Tibial nerve (tissue), 4 donors: ENCODE measurements around the gene SCGN. TPM values are rescaled to one million over a fixed set of nuclear protein-coding genes. Genes with fewer than 3 reads are reported as not detected.

Source experiments
- DNase-seq, 2 donors: peaks; one replicate each; pipeline ENCODE4 v3.0.0-alpha.2; 2019; ENCODE audit warnings: low spot score in 2 of 2
- H3K27ac ChIP-seq, 4 donors: fragments of 200-600 bp; sonication (generic) in 3 of 4; one replicate each; pipeline ENCODE4 v1.5.1; 2017 to 2019; ENCODE audit warnings: mild to moderate bottlenecking in 1 of 4
- H3K27me3 ChIP-seq, 2 donors: fragments of 200-600 bp; sonication (generic) in 1 of 2; one replicate each; pipeline versions ENCODE4 v1.5.1 to v1.6.0; 2017 to 2019
- H3K36me3 ChIP-seq, 3 donors: fragments of 200-600 bp; sonication (generic); one replicate each; pipeline ENCODE4 v1.5.1; 2018 to 2019
- H3K4me1 ChIP-seq, 4 donors: fragments of 200-600 bp; sonication (generic) in 3 of 4; one replicate each; pipeline ENCODE4 v1.5.1; 2017 to 2019
- H3K4me3 ChIP-seq, 4 donors: fragments of 200-600 bp; sonication (generic) in 3 of 4; one replicate each; pipeline ENCODE4 v1.5.1; 2017 to 2019; ENCODE audit warnings: mild to moderate bottlenecking in 1 of 4, moderate library complexity in 1 of 4
- H3K9me3 ChIP-seq, 4 donors: fragments of 200-600 bp; sonication (generic) in 3 of 4; one replicate each; pipeline ENCODE4 v1.5.1; 2017 to 2019
- CTCF ChIP-seq, 5 experiments: fragments of 200-600 bp in 3 of 5; fragments of 450-650 bp in 2 of 5; sonication (generic) in 3 of 5; IDR thresholded peaks; one replicate each; pipeline ENCODE4 v1.5.1; 2016 to 2019; ENCODE audit warnings: antibody characterized with exemption in 5 of 5, mild to moderate bottlenecking in 3 of 5, moderate library complexity in 2 of 5
- EP300 ChIP-seq, 2 donors: sonication (generic); formaldehyde crosslinking; IDR thresholded peaks; one replicate each; pipeline ENCODE4 v1.6.1; 2017; ENCODE audit warnings: antibody characterized with exemption in 2 of 2, mild to moderate bottlenecking in 1 of 2
- POLR2A ChIP-seq, 2 donors: fragments of 450-650 bp; IDR thresholded peaks; one replicate each; pipeline ENCODE4 v1.6.1; 2017; ENCODE audit warnings: antibody characterized with exemption in 2 of 2, mild to moderate bottlenecking in 2 of 2, moderate library complexity in 2 of 2
- WGBS, 2 donors: methylation state at CpG; one replicate each; pipeline ENCODE4 v1.1.5; 2018; 5-methylcytosine and 5-hydroxymethylcytosine counted together
- total RNA-seq, 4 donors: library from RNA; depleted of rRNA; stranded (reverse); fragments of >200 nt; gene quantifications; one replicate each; pipeline ENCODE4 v1.1.0, GENCODE V29; 2016

SCGN gene
- total RNA-seq, 4 donors from 2014 or later: not detected

DNA sequence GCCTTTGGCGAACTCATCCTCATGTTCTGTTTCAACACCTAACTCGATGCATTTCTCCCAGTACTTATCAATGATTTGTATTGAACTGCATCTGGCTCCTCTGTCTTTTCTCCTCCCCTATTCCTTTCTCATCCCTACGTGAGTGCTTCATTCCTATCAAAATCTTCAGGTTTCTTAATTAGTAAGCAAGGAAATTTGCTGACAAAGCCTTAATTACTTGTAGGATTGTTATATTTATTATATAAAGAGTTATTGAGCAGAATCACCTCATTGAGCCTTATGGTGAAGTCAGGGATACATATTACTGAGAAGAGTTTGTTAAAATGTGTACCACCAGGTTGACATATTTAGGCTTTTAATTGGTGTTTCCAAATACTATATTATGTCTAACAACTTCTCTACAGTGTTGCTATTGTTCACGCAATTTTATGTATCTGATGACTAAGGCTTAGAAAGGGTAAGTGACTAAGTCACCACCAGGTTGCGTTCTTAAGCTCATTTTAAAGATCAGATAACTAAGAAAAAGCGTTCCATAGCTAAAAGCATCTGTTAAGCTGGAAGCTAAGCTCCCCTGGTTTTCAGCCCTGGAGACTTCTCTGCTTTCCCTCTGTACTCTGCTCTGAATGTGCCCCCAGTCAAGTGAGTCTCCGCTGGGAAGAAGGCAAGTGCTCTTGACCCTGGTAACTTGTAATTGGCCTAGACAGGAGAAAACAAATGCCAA is 18.9 kb downstream of the SCGN start:
- Histone ChIP-seq H3K36me3 (no peaks in the 10 kb centered on the region), H3K9me3 (no peaks in the 10 kb centered on the region), H3K4me3 (no peak overlapping the region), H3K27ac (no peak overlapping the region), H3K27me3 (no peaks in the 10 kb centered on the region), H3K4me1 (no peaks in the 10 kb centered on the region)
- DNase-seq: no peak
- 73 to 75% methylated on average over 7 of the region's 7 CpGs for WGBS, 2 donors
- TF ChIP-seq CTCF (IDR thresholded peaks at IDR 0.05) (no peak), EP300 (IDR thresholded peaks at IDR 0.05) (no peak), POLR2A (IDR thresholded peaks at IDR 0.05) (no peak)

- no peaks in the 10 kb centered on the region for H3K36me3 ChIP-seq
- no peak overlapping the region for H3K4me3 ChIP-seq
- H3K9me3 ChIP-seq: no peaks in the 10 kb centered on the region
- no peaks in the 10 kb centered on the region for H3K4me1 ChIP-seq
- WGBS, 2 donors: 63 to 67% methylated on average over 1 of the region's 1 CpG
- H3K27ac ChIP-seq: no peak overlapping the region
- TF ChIP-seq CTCF (IDR thresholded peaks at IDR 0.05) (no peak), EP300 (IDR thresholded peaks at IDR 0.05) (no peak), POLR2A (IDR thresholded peaks at IDR 0.05) (no peak)
- DNase-seq: no peak
- no peaks in the 10 kb centered on the region for H3K27me3 ChIP-seq
Observed at GRCh38 chr6:25671652-25672051, 19.6 kb downstream of the SCGN start.

DNA sequence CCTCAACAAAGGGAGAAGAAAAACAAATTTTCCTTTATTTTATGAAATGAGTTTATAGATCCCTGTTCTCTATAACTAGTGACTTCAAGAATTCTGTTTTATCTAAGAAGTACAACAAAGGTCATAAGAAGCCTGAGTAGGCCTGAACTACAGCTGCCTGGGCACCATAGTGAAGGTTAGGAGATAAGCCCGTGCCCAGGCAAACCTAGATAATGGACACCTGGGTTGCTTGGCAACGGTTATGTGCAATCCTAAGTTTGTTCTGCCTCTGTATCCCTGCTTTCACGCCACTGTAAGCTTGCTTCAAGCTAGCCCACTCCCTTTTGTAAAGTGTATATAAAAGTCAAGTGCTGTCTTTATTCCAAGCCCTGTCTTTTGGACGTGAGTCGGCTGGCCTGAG is 23.2 kb downstream of the SCGN start:
- 83 to 84% methylated on average over 5 of the region's 5 CpGs for WGBS, 2 donors

GRCh38 chr6:25676775-25677174 is 24.8 kb downstream of the SCGN start:
- Histone ChIP-seq H3K4me1 (no peaks in the 10 kb centered on the region), H3K27ac (no peak overlapping the region), H3K9me3 (no peaks in the 10 kb centered on the region), H3K36me3 (no peaks in the 10 kb centered on the region), H3K27me3 (no peaks in the 10 kb centered on the region), H3K4me3 (no peak overlapping the region)
- no peak for DNase-seq
- 58 to 79% methylated on average over 5 of the region's 5 CpGs for WGBS, 2 donors
- TF ChIP-seq CTCF (IDR thresholded peaks at IDR 0.05): no peak

More for the DNA sequence above, 23.2 kb downstream of the SCGN start:
- Histone ChIP-seq H3K27me3 (no peaks in the 10 kb centered on the region), H3K4me3 (no peak overlapping the region), H3K9me3 (no peaks in the 10 kb centered on the region), H3K36me3 (no peaks in the 10 kb centered on the region), H3K27ac (no peak overlapping the region), H3K4me1 (no peaks in the 10 kb centered on the region)
- TF ChIP-seq POLR2A (IDR thresholded peaks at IDR 0.05) (no peak), EP300 (IDR thresholded peaks at IDR 0.05) (no peak), CTCF (IDR thresholded peaks at IDR 0.05) (no peak)
- DNase-seq: no peak

DNA sequence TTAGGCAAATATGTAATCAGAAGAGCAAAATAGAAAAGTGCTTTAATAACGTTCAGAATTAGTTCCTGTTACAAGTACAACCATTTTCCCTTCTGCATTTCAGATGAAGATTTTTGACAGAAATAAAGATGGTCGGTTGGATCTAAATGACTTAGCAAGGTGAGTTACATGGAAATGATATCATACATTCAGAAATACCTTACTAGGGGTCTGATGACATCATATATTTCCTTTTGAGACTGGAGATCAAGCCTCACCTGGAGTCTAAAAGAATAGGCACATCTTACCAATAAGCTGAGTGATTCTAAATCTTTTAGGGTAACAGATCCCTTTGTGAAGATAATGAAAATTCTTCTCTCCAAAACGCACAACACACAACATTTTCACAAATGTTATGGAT is 29.8 kb downstream of the SCGN start:
- Histone ChIP-seq H3K4me3 (no peak overlapping the region), H3K9me3 (no peaks in the 10 kb centered on the region), H3K36me3 (no peaks in the 10 kb centered on the region), H3K27me3 (no peaks in the 10 kb centered on the region), H3K4me1 (no peaks in the 10 kb centered on the region), H3K27ac (no peak overlapping the region)
- no peak for DNase-seq
- TF ChIP-seq POLR2A (IDR thresholded peaks at IDR 0.05) (no peak), EP300 (IDR thresholded peaks at IDR 0.05) (no peak), CTCF (IDR thresholded peaks at IDR 0.05) (no peak)
- WGBS, 2 donors: 73 to 79% methylated on average over 3 of the region's 3 CpGs
